ENCODE results near the gene EIF2A. TPM values are rescaled to one million over a fixed set of nuclear protein-coding genes. Genes with fewer than 3 reads are reported as not detected.

Gene EIF2A
- total and polyA plus RNA-seq, 8 donors, result 46.4 to 89.1 (median 63.9) TPM

DNA sequence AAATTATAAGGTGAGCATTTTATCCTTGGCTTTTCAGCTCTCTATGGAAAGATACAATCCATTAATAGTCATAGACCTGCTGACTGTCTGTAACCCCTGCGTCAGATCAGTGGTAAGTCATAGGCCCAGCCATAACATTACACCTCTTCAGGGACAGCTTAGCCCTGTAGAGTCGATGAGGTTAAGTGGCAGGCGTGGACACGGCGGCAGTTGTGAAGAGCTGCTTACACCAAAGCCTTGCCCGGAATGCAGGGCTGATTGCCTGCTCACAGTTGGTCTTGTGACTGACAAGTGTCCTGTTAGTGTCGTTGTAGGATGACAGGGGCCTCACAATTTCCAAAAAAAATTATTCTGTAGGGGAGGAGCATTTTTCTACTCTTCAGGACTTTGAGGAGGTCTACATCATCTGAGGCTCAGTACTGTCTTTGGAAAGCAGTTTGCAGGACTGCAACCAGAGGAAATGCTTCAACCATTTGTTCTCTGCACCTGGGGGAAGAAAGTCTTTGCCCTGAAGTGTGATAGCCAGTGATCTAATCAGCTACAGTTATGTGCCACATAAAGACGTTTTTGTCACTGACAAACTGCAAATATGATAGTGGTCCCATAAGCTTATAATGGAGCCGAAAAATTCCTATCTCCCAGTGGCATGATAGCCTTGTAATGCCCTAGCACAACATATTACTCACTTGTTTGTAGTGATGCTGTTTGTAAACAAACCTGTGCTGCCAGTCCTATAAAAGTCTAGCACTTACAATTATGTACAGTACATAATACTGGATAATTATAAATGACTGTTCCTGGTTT lies 41.6 kb downstream of the EIF2A start:
- FAIRE-seq (no peak), DNase-seq (no peak), ATAC-seq (peak in 1 of 4 donors; percentile 29)
- Histone ChIP-seq H3K36me3 (peaks cover 0 to 17% (median 8%) of the 10 kb centered on the region in 3 donors), H3K27ac (no peak overlapping the region), H3K4me1 (peaks cover 0 to 9% (median 0%) of the 10 kb centered on the region in 3 donors), H3K27me3 (no peaks in the 10 kb centered on the region), H3K4me3 (no peak overlapping the region), H3K9me3 (no peaks in the 10 kb centered on the region)
- intact Hi-C loops (cut with DNase I), result no loop called here
- TF ChIP-seq, protein P1, sequence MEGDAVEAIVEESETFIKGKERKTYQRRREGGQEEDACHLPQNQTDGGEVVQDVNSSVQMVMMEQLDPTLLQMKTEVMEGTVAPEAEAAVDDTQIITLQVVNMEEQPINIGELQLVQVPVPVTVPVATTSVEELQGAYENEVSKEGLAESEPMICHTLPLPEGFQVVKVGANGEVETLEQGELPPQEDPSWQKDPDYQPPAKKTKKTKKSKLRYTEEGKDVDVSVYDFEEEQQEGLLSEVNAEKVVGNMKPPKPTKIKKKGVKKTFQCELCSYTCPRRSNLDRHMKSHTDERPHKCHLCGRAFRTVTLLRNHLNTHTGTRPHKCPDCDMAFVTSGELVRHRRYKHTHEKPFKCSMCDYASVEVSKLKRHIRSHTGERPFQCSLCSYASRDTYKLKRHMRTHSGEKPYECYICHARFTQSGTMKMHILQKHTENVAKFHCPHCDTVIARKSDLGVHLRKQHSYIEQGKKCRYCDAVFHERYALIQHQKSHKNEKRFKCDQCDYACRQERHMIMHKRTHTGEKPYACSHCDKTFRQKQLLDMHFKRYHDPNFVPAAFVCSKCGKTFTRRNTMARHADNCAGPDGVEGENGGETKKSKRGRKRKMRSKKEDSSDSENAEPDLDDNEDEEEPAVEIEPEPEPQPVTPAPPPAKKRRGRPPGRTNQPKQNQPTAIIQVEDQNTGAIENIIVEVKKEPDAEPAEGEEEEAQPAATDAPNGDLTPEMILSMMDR (IDR thresholded peaks at IDR 0.05), result no peak
- WGBS, 2 donors, result 60 to 63% methylated on average over 9 of the region's 9 CpGs

DNA sequence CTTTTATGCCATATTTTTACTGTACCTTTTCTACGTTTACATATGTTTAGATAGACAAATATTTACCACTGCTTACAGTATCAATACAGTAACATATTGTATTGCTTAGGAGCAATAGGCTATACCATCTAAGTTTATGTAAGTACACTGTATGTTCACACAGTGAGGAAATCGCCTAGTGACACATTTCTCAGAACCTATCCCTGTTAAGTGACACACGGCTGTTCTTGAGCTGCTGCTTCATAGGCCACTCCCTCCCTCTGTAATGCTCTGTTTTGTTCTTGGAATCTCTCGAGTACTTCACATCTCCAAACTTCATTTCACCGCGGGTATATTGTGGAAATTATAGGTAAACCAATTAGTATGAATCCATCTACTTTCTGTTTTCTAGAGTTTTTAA lies 43.2 kb downstream of the EIF2A start:
- Histone ChIP-seq H3K36me3 (peaks cover 0 to 5% (median 4%) of the 10 kb centered on the region in 3 donors), H3K9me3 (no peaks in the 10 kb centered on the region), H3K27ac (no peak overlapping the region), H3K4me1 (peaks cover 0 to 2% (median 0%) of the 10 kb centered on the region in 3 donors), H3K4me3 (no peak overlapping the region), H3K27me3 (no peaks in the 10 kb centered on the region)
- no peak for FAIRE-seq
- WGBS, 2 donors, result 67 to 80% methylated on average over 5 to 6 of the region's 6 CpGs
- DNase-seq, result no peak
- TF ChIP-seq, protein P1 (IDR thresholded peaks at IDR 0.05), result no peak
- intact Hi-C loops (cut with DNase I), result no loop called here
- ATAC-seq, result no peak

DNA sequence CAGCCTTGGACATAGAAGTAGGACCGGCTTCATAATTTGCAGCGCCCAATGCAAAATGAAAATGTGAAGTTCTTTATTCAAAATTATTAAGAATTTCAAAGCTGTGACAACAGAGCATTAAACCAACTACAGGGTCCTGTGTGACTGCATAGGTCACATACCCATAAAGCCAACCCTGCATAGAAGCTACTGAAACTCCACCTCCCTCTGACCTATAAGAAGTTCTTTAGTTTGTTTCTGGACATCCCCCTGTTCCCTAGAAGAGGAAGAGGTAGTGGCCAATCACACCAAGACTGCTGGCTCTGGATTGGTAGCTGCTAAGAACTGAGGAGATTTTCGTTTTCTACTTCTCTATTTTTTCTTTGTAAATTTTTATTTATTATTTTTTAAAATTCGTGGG lies 47.6 kb downstream of the EIF2A start:
- TF ChIP-seq, protein P1 (IDR thresholded peaks at IDR 0.05), result no peak
- DNase-seq (no peak), ATAC-seq (no peak), FAIRE-seq (no peak)
- Histone ChIP-seq H3K36me3 (no peaks in the 10 kb centered on the region), H3K4me1 (no peaks in the 10 kb centered on the region), H3K4me3 (no peak overlapping the region), H3K27ac (no peak overlapping the region), H3K9me3 (no peaks in the 10 kb centered on the region), H3K27me3 (no peaks in the 10 kb centered on the region)
- intact Hi-C loops (cut with DNase I), result no loop called here
- 83 to 84% methylated on average over 4 of the region's 4 CpGs for WGBS, 2 donors

DNA sequence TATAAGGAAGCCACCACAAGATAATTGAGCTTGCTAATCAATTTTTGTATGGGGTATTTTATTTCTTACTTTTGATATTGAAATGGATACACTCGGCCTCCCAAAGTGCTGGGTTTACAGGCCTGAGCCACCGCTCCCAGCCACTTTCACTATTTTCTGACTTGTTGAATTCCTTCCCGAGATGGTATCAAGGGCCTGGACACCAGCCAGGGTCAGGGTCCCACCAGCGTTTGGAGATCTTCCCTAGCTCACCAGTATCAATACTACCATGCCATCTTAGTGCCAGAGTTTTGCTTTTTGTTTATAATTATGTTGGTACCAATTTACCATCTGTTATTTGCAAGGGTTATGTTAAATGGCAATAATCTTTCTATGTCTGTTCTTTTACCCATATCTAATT lies 51.1 kb downstream of the EIF2A start:
- no peak for FAIRE-seq
- ATAC-seq, result no peak
- TF ChIP-seq, protein P1 (IDR thresholded peaks at IDR 0.05), result no peak
- Histone ChIP-seq H3K4me3 (no peak overlapping the region), H3K4me1 (peaks cover 0 to 4% (median 0%) of the 10 kb centered on the region in 3 donors), H3K9me3 (no peaks in the 10 kb centered on the region), H3K27me3 (no peaks in the 10 kb centered on the region), H3K36me3 (no peaks in the 10 kb centered on the region), H3K27ac (no peak overlapping the region)
- WGBS, 2 donors, result 82% methylated on average over 4 of the region's 4 CpGs
- no peak for DNase-seq
- intact Hi-C loops (cut with DNase I), result no loop called here

All from pancreas (tissue), 10 donors.